Measurements from ENCODE around the gene DTNBP1. TPM values are rescaled to one million over a fixed set of nuclear protein-coding genes. Genes with fewer than 3 reads are reported as not detected.

DTNBP1 gene
- total RNA-seq, 1 donor from 2014 or later: 5.6 TPM

- intact Hi-C loops (cut with DNase I): loop anchor here (5.0 kb wide), 1 partner anchor 130 kb away; no protein-coding TSS in a partner anchor
- Histone ChIP-seq H3K27me3 (no peaks in the 10 kb centered on the region), H3K27ac (no peak overlapping the region), H3K9me3 (no peaks in the 10 kb centered on the region), H3K4me1 (peaks cover 0 to 5% of the 10 kb centered on the region in 2 donors), H3K4me3 (no peak overlapping the region), H3K36me3 (no peaks in the 10 kb centered on the region)
- DNase-seq (ENCODE audit: low spot score in 2 of 2): no peak
- TF ChIP-seq, protein P1, sequence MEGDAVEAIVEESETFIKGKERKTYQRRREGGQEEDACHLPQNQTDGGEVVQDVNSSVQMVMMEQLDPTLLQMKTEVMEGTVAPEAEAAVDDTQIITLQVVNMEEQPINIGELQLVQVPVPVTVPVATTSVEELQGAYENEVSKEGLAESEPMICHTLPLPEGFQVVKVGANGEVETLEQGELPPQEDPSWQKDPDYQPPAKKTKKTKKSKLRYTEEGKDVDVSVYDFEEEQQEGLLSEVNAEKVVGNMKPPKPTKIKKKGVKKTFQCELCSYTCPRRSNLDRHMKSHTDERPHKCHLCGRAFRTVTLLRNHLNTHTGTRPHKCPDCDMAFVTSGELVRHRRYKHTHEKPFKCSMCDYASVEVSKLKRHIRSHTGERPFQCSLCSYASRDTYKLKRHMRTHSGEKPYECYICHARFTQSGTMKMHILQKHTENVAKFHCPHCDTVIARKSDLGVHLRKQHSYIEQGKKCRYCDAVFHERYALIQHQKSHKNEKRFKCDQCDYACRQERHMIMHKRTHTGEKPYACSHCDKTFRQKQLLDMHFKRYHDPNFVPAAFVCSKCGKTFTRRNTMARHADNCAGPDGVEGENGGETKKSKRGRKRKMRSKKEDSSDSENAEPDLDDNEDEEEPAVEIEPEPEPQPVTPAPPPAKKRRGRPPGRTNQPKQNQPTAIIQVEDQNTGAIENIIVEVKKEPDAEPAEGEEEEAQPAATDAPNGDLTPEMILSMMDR (IDR thresholded peaks at IDR 0.05): no peak
Measured at GRCh38 chr6:15622045-15622740, 40.6 kb downstream of the DTNBP1 start.

DNA sequence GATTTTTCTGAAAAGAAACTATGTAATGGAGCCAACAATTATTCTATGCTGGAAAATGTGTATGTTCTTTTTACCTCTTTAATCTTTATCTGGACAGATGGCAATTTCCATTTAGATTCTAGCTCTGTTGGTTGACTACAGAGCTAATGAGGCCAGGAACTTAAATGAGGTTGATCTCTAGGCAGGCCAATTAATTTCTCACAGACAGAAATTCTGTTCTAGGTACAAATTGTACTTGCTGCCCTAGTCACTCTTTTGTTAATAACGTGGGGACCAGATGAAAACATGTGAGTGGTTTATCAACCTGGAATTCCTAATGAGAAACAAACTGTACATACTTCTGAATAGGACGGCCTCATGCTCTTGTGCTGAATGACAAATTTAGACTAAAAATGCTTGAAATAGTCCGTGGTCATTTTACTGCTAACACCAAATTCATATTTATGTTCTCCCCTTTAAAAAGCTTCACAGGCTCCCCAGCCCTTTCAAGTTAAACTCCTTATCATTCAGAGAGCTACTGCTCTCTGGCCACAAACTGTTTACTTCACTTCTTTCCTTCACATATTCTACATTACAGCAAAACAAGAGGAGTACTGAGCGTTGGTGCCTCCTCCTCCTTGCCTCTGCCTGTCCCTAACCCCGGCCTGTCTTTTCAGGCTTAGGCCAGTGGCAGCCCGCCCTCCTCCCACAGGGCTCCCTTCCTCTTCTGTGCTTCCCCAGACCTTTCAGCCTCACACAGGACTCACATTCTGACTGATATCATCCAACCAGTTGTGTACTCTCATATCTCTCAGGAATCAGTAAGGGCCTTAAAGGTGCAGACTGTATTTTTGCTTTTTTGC is 41.4 kb downstream of the DTNBP1 start:
- no peak for DNase-seq (ENCODE audit: low spot score in 2 of 2)
- TF ChIP-seq, protein P1 (IDR thresholded peaks at IDR 0.05): no peak
- H3K27me3 ChIP-seq: no peaks in the 10 kb centered on the region
- H3K36me3 ChIP-seq: no peaks in the 10 kb centered on the region
- H3K4me3 ChIP-seq: no peak overlapping the region
- intact Hi-C loops (cut with DNase I): loop anchor here (5.0 kb wide), 1 partner anchor 129 kb away; no protein-coding TSS in a partner anchor
- no peak overlapping the region for H3K27ac ChIP-seq
- H3K9me3 ChIP-seq: no peaks in the 10 kb centered on the region
- H3K4me1 ChIP-seq: peaks cover 0 to 5% of the 10 kb centered on the region in 2 donors

- intact Hi-C loops (cut with DNase I): loop anchor here (5.0 kb wide), 1 partner anchor 128 kb away; no protein-coding TSS in a partner anchor
- TF ChIP-seq, protein P1 (IDR thresholded peaks at IDR 0.05): no peak
- Histone ChIP-seq H3K36me3 (no peaks in the 10 kb centered on the region), H3K9me3 (no peaks in the 10 kb centered on the region), H3K4me1 (peaks cover 0 to 5% of the 10 kb centered on the region in 2 donors), H3K27ac (no peak overlapping the region), H3K4me3 (no peak overlapping the region), H3K27me3 (no peaks in the 10 kb centered on the region)
- DNase-seq (ENCODE audit: low spot score in 2 of 2): no peak
Measured at GRCh38 chr6:15620611-15621010, 42.2 kb downstream of the DTNBP1 start.

GRCh38 chr6:15619330-15619729 is 43.5 kb downstream of the DTNBP1 start:
- TF ChIP-seq, protein P1 (IDR thresholded peaks at IDR 0.05): no peak
- no peaks in the 10 kb centered on the region for H3K9me3 ChIP-seq
- no peak for DNase-seq (ENCODE audit: low spot score in 2 of 2)
- H3K4me3 ChIP-seq: no peak overlapping the region
- no peak overlapping the region for H3K27ac ChIP-seq
- intact Hi-C loops (cut with DNase I): no loop called here
- peaks cover 0 to under 1% of the 10 kb centered on the region in 2 donors for H3K36me3 ChIP-seq
- H3K27me3 ChIP-seq: no peaks in the 10 kb centered on the region
- peaks cover 0 to 5% of the 10 kb centered on the region in 2 donors for H3K4me1 ChIP-seq

DNA sequence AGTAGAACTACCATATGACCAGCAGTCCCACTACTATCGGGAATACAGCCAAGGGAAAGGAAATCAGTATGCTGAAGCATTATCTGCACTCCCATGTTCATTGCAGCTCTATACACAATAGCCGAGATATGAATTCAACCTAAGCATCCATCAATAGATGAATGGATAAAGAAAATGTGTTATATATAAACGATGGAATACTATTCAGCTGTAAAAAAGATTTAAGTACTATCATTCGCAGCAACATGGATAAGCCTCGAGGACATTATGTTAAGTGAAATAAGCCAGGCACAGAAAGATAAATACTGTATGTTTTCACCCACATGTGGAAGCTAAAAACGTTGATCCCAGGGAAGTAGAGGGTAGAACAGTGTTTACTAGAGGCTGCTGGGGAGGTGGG is 44.1 kb downstream of the DTNBP1 start:
- Histone ChIP-seq H3K9me3 (no peaks in the 10 kb centered on the region), H3K27me3 (no peaks in the 10 kb centered on the region), H3K36me3 (peaks cover 0 to 7% of the 10 kb centered on the region in 2 donors), H3K4me3 (no peak overlapping the region), H3K4me1 (peaks cover 0 to 5% of the 10 kb centered on the region in 2 donors), H3K27ac (no peak overlapping the region)
- TF ChIP-seq, protein P1 (IDR thresholded peaks at IDR 0.05): no peak
- no peak for DNase-seq (ENCODE audit: low spot score in 2 of 2)
- intact Hi-C loops (cut with DNase I): no loop called here

Data from ascending aorta (tissue), 2 donors.